Measurements from ENCODE around the gene TFCP2L1. TPM values are rescaled to one million over a fixed set of nuclear protein-coding genes. Genes with fewer than 3 reads are reported as not detected.

TFCP2L1 gene
- total RNA-seq, 2 donors from 2014 or later = 54.2 to 103 TPM

DNA sequence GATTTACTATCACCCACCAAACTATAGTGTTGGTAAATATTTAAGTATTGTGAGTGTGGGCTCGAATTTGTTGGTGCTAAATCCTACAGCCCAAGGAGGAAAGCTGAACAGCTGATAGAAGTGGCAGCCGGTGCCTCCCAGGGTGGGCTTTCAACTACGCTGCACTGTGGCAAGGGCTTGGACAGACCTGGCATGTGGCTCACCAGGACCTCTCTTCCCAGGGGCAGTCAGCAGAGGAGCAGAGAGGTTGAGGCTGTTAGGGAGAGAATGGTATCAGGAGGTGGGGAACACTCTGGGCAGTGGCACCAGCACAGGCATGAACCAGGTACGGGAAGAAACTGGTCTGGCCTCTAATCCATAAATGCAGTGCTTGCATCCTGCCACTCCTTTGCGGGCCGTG, 44.6 kb downstream of the TFCP2L1 start:
- Histone ChIP-seq H3K4me1 (no peaks in the 10 kb centered on the region), H3K9me3 (no peaks in the 10 kb centered on the region), H3K4me3 (no peak overlapping the region), H3K27me3 (no peaks in the 10 kb centered on the region), H3K36me3 (no peaks in the 10 kb centered on the region), H3K9ac (ENCODE audit: low read depth in 2 of 2, low read length in 2 of 2) (no peak overlapping the region), H3K27ac (no peak overlapping the region)
- TF ChIP-seq, protein P1, sequence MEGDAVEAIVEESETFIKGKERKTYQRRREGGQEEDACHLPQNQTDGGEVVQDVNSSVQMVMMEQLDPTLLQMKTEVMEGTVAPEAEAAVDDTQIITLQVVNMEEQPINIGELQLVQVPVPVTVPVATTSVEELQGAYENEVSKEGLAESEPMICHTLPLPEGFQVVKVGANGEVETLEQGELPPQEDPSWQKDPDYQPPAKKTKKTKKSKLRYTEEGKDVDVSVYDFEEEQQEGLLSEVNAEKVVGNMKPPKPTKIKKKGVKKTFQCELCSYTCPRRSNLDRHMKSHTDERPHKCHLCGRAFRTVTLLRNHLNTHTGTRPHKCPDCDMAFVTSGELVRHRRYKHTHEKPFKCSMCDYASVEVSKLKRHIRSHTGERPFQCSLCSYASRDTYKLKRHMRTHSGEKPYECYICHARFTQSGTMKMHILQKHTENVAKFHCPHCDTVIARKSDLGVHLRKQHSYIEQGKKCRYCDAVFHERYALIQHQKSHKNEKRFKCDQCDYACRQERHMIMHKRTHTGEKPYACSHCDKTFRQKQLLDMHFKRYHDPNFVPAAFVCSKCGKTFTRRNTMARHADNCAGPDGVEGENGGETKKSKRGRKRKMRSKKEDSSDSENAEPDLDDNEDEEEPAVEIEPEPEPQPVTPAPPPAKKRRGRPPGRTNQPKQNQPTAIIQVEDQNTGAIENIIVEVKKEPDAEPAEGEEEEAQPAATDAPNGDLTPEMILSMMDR (IDR thresholded peaks at IDR 0.05) = no peak
- intact Hi-C loops (cut with DNase I) = no loop called here
- no peak for DNase-seq

DNA sequence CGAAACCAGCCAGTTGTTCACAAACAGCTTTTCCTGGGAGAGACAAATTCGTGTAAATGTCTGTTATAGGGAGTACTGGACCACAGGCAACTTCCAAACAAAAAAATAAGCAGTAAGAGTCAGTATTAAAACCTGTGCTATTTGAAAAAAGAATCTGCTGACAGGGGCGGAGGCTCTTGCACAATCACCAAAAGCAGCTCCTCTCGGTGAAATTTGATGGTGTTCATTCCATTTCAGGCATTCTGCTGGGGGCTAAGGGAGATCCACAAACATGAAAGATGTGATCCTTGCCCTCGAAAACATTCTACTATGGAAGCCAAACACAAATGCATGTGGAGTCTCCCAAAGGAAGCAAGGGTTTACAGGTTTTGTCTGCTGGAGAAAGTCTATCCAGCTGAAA, 45.0 kb downstream of the TFCP2L1 start:
- H3K4me3 ChIP-seq = no peak overlapping the region
- no peaks in the 10 kb centered on the region for H3K4me1 ChIP-seq
- no peak for DNase-seq
- H3K9me3 ChIP-seq = no peaks in the 10 kb centered on the region
- no peak overlapping the region for H3K9ac ChIP-seq (ENCODE audit: low read depth in 2 of 2, low read length in 2 of 2)
- H3K27me3 ChIP-seq = no peaks in the 10 kb centered on the region
- H3K36me3 ChIP-seq = no peaks in the 10 kb centered on the region
- H3K27ac ChIP-seq = no peak overlapping the region
- TF ChIP-seq, protein P1 (IDR thresholded peaks at IDR 0.05) = no peak
- intact Hi-C loops (cut with DNase I) = no loop called here

DNA sequence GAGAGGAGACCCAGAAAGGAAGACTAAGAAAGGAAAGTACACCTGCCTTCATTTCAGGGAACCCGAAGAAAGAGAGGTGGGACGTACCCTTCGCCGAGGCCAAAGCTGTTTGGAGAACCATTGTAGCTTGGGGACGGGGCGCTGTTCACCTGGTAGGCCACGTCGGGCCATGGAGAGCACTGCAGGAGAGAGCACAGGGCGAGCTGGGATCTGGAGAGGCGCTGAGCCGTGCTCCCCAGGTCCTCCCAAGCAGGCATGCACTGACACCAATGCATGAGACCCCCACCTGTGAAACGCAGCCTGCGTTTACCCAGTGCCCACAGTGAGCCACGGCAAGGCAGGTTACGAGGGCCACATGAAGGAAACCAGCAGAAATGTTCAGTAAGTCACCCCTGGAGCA, 45.5 kb downstream of the TFCP2L1 start:
- intact Hi-C loops (cut with DNase I) = no loop called here
- no peak for DNase-seq

DNA sequence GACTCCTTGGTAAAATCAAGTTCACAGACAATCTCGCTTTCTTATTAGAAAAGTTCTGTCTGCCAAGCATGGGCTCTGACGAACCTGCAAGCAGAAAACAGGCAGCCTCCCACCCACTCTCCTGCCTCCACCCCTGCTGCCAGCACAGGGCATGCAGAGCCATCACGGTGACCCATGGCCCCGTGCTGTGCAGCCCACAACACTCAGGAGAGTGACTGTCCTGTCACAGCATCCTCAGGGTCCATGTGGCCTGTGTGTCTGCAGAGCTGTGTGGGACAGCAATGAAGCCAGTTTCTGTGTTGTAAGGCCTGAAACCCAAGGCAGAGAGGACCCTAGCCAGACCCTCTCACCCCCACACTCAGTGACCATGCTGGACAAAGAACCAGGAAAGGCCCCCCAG, 46.2 kb downstream of the TFCP2L1 start:
- intact Hi-C loops (cut with DNase I) = no loop called here
- H3K36me3 ChIP-seq = no peaks in the 10 kb centered on the region
- no peaks in the 10 kb centered on the region for H3K4me1 ChIP-seq

More for the DNA sequence above, 45.5 kb downstream of the TFCP2L1 start:
- no peaks in the 10 kb centered on the region for H3K4me1 ChIP-seq
- H3K27ac ChIP-seq = no peak overlapping the region
- TF ChIP-seq, protein P1 (IDR thresholded peaks at IDR 0.05) = no peak
- no peaks in the 10 kb centered on the region for H3K27me3 ChIP-seq
- H3K4me3 ChIP-seq = no peak overlapping the region
- no peaks in the 10 kb centered on the region for H3K9me3 ChIP-seq
- no peaks in the 10 kb centered on the region for H3K36me3 ChIP-seq
- H3K9ac ChIP-seq (ENCODE audit: low read depth in 2 of 2, low read length in 2 of 2) = no peak overlapping the region

DNA sequence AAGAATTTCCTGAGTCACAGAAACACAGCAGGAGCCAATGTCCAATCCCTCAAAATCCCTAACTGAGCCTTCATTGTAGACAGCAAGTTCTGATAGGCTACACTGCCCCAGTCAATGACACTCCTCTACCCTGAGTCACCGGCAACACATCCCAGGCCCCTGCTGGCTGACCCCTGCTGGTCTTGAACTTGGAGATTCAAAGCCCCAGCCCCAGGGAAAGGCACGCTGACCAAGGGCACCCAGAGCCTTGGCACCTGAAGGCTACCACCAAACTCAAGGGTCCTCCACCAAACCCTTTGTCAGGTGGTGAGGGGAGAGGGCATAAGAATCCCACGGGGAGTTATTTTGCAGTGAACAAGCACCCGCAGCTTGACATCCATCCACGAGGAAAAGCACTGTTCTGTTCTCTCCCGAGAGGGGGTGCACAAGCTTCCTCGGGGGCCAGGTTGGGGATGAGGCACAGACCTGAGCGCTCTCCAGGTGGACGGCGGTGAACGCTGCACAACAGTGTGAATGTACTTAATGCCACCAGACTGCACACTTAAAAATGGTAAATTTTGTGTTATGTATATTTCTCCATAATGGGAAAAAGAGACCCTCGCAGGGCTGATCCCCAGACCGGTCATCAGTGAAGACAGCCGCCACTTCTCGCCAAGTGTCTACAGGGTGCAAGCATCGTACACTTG, 46.9 kb downstream of the TFCP2L1 start:
- H3K27ac ChIP-seq = no peak overlapping the region
- DNase-seq = no peak
- no peak overlapping the region for H3K9ac ChIP-seq (ENCODE audit: low read depth in 2 of 2, low read length in 2 of 2)

More for the DNA sequence above, 46.2 kb downstream of the TFCP2L1 start:
- no peaks in the 10 kb centered on the region for H3K9me3 ChIP-seq
- H3K27ac ChIP-seq = no peak overlapping the region
- DNase-seq = no peak
- no peak overlapping the region for H3K4me3 ChIP-seq
- H3K27me3 ChIP-seq = no peaks in the 10 kb centered on the region
- TF ChIP-seq, protein P1 (IDR thresholded peaks at IDR 0.05) = no peak
- H3K9ac ChIP-seq (ENCODE audit: low read depth in 2 of 2, low read length in 2 of 2) = no peak overlapping the region

More for the DNA sequence above, 46.9 kb downstream of the TFCP2L1 start:
- Histone ChIP-seq H3K36me3 (no peaks in the 10 kb centered on the region), H3K9me3 (no peaks in the 10 kb centered on the region), H3K4me3 (no peak overlapping the region), H3K4me1 (no peaks in the 10 kb centered on the region), H3K27me3 (no peaks in the 10 kb centered on the region)
- TF ChIP-seq, protein P1 (IDR thresholded peaks at IDR 0.05) = no peak
- intact Hi-C loops (cut with DNase I) = no loop called here
